ENCODE measurements around the gene DIO1. TPM values are rescaled to one million over a fixed set of nuclear protein-coding genes. Genes with fewer than 3 reads are reported as not detected.

DIO1 gene
- total and polyA plus RNA-seq, 2 donors (not counting 1 experiment from before 2014, with no cell fraction given): not detected

DNA sequence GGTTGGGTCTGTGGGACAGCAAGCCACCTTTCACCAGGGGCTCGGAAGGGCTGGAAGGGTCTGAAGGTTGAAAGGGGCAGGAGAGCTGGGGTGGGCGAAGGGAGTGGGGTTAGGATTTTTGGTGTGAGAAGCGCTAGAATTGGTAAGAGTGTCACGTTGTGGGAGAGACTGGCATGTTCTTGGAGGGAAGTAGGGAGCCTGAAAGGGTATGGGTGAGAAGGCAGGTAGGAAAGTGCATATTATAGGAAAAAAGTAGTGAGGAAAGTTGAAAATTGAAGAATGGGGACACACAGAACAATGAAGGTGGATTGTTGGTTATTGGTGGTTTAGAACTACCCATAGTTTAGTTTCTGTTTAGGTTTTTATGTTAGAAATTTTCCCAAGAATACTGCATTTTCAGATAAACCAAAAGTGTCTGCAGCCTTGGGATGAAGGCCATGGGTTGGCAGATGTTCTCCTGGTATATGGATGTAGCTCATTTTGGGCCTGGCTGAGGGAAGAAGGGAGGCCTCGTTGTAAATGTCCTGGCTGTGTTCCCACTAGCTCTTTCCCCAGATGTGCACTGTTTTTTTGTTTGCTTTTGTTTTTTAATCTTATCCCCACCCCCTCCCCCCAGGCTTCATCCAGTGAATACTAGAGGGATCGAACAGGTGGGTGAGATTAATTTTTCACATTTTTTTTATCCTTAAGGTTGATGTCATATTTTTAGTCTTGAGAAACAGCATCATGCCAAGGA, 53.4 kb downstream of the DIO1 start:
- H3K4me2 ChIP-seq (replicated peaks; ENCODE audit: low read depth, low read length, poor library complexity, severe bottlenecking): peak overlapping the region; percentile 86
- H2AFZ ChIP-seq (ENCODE audit: insufficient read depth, low read depth, low read length, poor library complexity, severe bottlenecking): peak overlapping the region; percentile 97
- ChIA-PET CTCF (interaction anchor here (1.1 to 11.4 kb wide), 8 partner anchors 9 to 86 kb away, joined by 3 to 180 read pairs (median 6); partner anchors contain the start of gene YIPF1), POLR2A (interaction anchor here (0.6 to 1.1 kb wide), 2 partner anchors 58 to 528 kb away, joined by 3 to 4 read pairs; partner anchors contain the start of gene YIPF1)
- no peaks in the 10 kb centered on the region for H3K9me3 Mint-ChIP-seq (ENCODE audit: insufficient read depth)
- H3K79me2 ChIP-seq (ENCODE audit: control insufficient read depth, insufficient read depth, low read length): peaks cover 26% of the 10 kb centered on the region
- H3K36me3 ChIP-seq (replicated peaks in 1 of 2; ENCODE audit: control extremely low read depth in 1 of 2, control insufficient read depth in 1 of 2, extremely low read depth in 1 of 2, insufficient read depth in 2 of 2, low read length in 1 of 2): peaks cover 4 to 6% of the 10 kb centered on the region in 2 experiments
- H3K4me3 Mint-ChIP-seq: peak overlapping the region; percentile 84
- peak overlapping the region; percentile 73 for H3K27ac Mint-ChIP-seq
- DNase-seq (peak; percentile 10), ATAC-seq (ENCODE audit: low read depth) (no peak)
- peaks cover 16 to 20% of the 10 kb centered on the region in 2 donors for H3K4me1 ChIP-seq (ENCODE audit: control insufficient read depth in 2 of 2, insufficient read depth in 2 of 2, low read length in 2 of 2)
- no peak for TF ChIP-seq EZH2 (IDR thresholded peaks at IDR 0.05; ENCODE audit: borderline replicate concordance, insufficient read depth, low read depth, low read length, poor library complexity, severe bottlenecking)
- TF ChIP-seq, protein P1, sequence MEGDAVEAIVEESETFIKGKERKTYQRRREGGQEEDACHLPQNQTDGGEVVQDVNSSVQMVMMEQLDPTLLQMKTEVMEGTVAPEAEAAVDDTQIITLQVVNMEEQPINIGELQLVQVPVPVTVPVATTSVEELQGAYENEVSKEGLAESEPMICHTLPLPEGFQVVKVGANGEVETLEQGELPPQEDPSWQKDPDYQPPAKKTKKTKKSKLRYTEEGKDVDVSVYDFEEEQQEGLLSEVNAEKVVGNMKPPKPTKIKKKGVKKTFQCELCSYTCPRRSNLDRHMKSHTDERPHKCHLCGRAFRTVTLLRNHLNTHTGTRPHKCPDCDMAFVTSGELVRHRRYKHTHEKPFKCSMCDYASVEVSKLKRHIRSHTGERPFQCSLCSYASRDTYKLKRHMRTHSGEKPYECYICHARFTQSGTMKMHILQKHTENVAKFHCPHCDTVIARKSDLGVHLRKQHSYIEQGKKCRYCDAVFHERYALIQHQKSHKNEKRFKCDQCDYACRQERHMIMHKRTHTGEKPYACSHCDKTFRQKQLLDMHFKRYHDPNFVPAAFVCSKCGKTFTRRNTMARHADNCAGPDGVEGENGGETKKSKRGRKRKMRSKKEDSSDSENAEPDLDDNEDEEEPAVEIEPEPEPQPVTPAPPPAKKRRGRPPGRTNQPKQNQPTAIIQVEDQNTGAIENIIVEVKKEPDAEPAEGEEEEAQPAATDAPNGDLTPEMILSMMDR (IDR thresholded peaks at IDR 0.05): no peak
- H3K9me3 ChIP-seq (ENCODE audit: control extremely low read depth in 1 of 3, control insufficient read depth in 2 of 3, insufficient read depth in 1 of 3, low read length in 2 of 3): no peaks in the 10 kb centered on the region
- H3K4me1 Mint-ChIP-seq: peaks cover 33% of the 10 kb centered on the region
- no peaks in the 10 kb centered on the region for H3K27me3 Mint-ChIP-seq
- H3K27ac ChIP-seq (ENCODE audit: low read length in 2 of 2): no peak overlapping the region
- peak overlapping the region; percentile 76 for H3K9ac ChIP-seq (ENCODE audit: low read length)
- no peaks in the 10 kb centered on the region for H4K20me1 ChIP-seq (ENCODE audit: control insufficient read depth, insufficient read depth, low read length, poor library complexity, severe bottlenecking)
- H3K27me3 ChIP-seq (replicated peaks in 1 of 4; ENCODE audit: control extremely low read depth in 1 of 4, control insufficient read depth in 3 of 4, insufficient read depth in 4 of 4, low read length in 3 of 4): no peaks in the 10 kb centered on the region
- H3K4me3 ChIP-seq (ENCODE audit: control extremely low read depth in 1 of 5, extremely low read depth in 1 of 5, insufficient read depth in 1 of 5, low read depth in 2 of 5, low read length in 4 of 5): peak overlapping the region in 2 of 5 experiments; percentile 91 to 94
- 77% methylated on average over 4 of the region's 6 CpGs for WGBS (ENCODE audit: insufficient coverage)
- intact Hi-C loops (cut with micrococcal nuclease): loop anchor here (2.0 to 10.0 kb wide), 3 partner anchors 541 to 1583 kb away; partner anchors contain the start of genes CC2D1B and TTC22

GRCh38 chr1:53948291-53948690, 54.3 kb downstream of the DIO1 start:
- Histone ChIP-seq H3K4me2 (replicated peaks; ENCODE audit: low read depth, low read length, poor library complexity, severe bottlenecking) (no peak overlapping the region), H3K9me3 (ENCODE audit: control extremely low read depth in 1 of 3, control insufficient read depth in 2 of 3, insufficient read depth in 1 of 3, low read length in 2 of 3) (no peaks in the 10 kb centered on the region), H4K20me1 (ENCODE audit: control insufficient read depth, insufficient read depth, low read length, poor library complexity, severe bottlenecking) (no peaks in the 10 kb centered on the region), H3K79me2 (ENCODE audit: control insufficient read depth, insufficient read depth, low read length) (peaks cover 18% of the 10 kb centered on the region), H3K27ac (ENCODE audit: low read length in 2 of 2) (no peak overlapping the region), H3K4me1 (ENCODE audit: control insufficient read depth in 2 of 2, insufficient read depth in 2 of 2, low read length in 2 of 2) (peaks cover 16 to 20% of the 10 kb centered on the region in 2 donors), H2AFZ (ENCODE audit: insufficient read depth, low read depth, low read length, poor library complexity, severe bottlenecking) (no peak overlapping the region), H3K36me3 (replicated peaks in 1 of 2; ENCODE audit: control extremely low read depth in 1 of 2, control insufficient read depth in 1 of 2, extremely low read depth in 1 of 2, insufficient read depth in 2 of 2, low read length in 1 of 2) (peaks cover 4 to 13% of the 10 kb centered on the region in 2 experiments), H3K9ac (ENCODE audit: low read length) (no peak overlapping the region), H3K27me3 (replicated peaks in 1 of 4; ENCODE audit: control extremely low read depth in 1 of 4, control insufficient read depth in 3 of 4, insufficient read depth in 4 of 4, low read length in 3 of 4) (no peaks in the 10 kb centered on the region), H3K4me3 (ENCODE audit: control extremely low read depth in 1 of 5, extremely low read depth in 1 of 5, insufficient read depth in 1 of 5, low read depth in 2 of 5, low read length in 4 of 5) (no peak overlapping the region)
- Mint-ChIP-seq H3K27me3 (no peaks in the 10 kb centered on the region), H3K4me3 (no peak overlapping the region), H3K27ac (no peak overlapping the region), H3K9me3 (ENCODE audit: insufficient read depth) (no peaks in the 10 kb centered on the region), H3K4me1 (peaks cover 29% of the 10 kb centered on the region)
- intact Hi-C loops (cut with micrococcal nuclease): loop anchor here (5.0 to 10.0 kb wide), 2 partner anchors 854 to 1583 kb away; partner anchors contain the start of genes CC2D1B and TTC22
- ATAC-seq (ENCODE audit: low read depth): no peak
- CTCF ChIA-PET: interaction anchor here (0.6 to 11.4 kb wide), 12 partner anchors 8 to 525 kb away, joined by 3 to 180 read pairs (median 5); partner anchors contain the start of gene YIPF1
- no peak for TF ChIP-seq EZH2 (IDR thresholded peaks at IDR 0.05; ENCODE audit: borderline replicate concordance, insufficient read depth, low read depth, low read length, poor library complexity, severe bottlenecking)
- TF ChIP-seq, protein P1 (IDR thresholded peaks at IDR 0.05): no peak
- no peak for DNase-seq
- POLR2A ChIA-PET: interaction anchor here (1.1 kb wide), 1 partner anchor 59 kb away, joined by 3 read pairs; the partner anchor contains the start of gene YIPF1
- no CpG with 5 or more reads among the region's 5 CpGs for WGBS (ENCODE audit: insufficient coverage)
